GM23338 (cell line): ENCODE results near the gene TLCD3B. TPM values are rescaled to one million over a fixed set of nuclear protein-coding genes. Genes with fewer than 3 reads are reported as not detected.

Experiments used
- JUNB ChIP-seq: IDR thresholded peaks from one replicate; pipeline ENCODE4 v1.6.1; 2016; ENCODE audit warnings: antibody characterized with exemption; ENCODE audit not compliant: unreplicated experiment
- ZNF331 ChIP-seq: fragments of 250-450 bp; sonication (Bioruptor Pico); IDR thresholded peaks from 2 replicates; pipeline ENCODE4 v1.5.0; 2020; ENCODE audit warnings: low read depth, mild to moderate bottlenecking, moderate library complexity
- polyA plus RNA-seq: library from polyadenylated mRNA; unstranded; fragments of >200 nt; fragmentation: Nextera tagmentation; extraction: Ambion mirVana; gene quantifications from 2 replicates; pipeline ENCODE4 v1.2.1, GENCODE V29; 2016
- total RNA-seq: library from RNA; depleted of rRNA; stranded (reverse); fragments of >200 nt; shearing (Covaris generic); gene quantifications from 2 replicates; pipeline ENCODE4 v1.2.3, GENCODE V29; 2014
- TF ChIP-seq, protein P1 (sequence below): fragments of 250-450 bp; sonication (Bioruptor Pico); IDR thresholded peaks from 2 replicates; pipeline ENCODE4 v1.5.0; 2020; ENCODE audit warnings: mild to moderate bottlenecking, moderate library complexity
- TF ChIP-seq, protein P2 (sequence below), 2 experiments: fragments of 200-600 bp in 1 of 2; sonication (generic) in 1 of 2; conservative IDR thresholded peaks; 2 replicates each; pipeline versions ENCODE4 v1.5.1 to v1.6.1; 2016 to 2017; ENCODE audit warnings: antibody characterized with exemption in 2 of 2, low read depth in 2 of 2, mild to moderate bottlenecking in 2 of 2, moderate library complexity in 1 of 2
- TF ChIP-seq, protein P3 (sequence below): IDR thresholded peaks from one replicate; pipeline ENCODE4 v1.6.1; 2018; ENCODE audit warnings: antibody characterized with exemption; ENCODE audit not compliant: unreplicated experiment

The TLCD3B gene
- total and polyA plus RNA-seq, 2 experiments from 2014 or later = 14.2 to 37.4 TPM

DNA sequence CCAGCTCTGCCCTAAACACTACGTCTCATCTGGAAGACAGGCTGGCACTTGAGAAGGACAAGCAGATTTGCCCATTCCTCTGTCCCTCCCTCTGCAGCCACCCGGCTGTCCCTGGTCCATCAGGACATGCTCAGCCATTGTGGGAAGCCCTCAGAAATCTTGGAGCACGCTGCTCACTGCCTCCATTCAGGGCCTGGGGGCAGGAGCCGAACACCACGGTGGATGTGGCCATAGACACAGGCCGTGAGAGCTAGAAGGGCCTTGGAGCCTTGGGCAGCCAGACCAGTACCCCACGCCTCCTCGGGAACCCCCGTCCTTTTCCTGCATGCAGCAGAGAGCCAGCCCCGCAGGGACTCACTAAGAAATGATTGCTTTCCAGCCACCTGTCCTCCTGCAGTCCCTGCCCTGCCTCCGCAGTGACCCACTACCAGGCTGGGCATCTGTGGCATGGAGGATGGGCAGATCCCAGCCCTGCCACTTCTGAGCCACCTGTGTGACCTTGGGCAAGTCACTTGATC, 23.6 kb downstream of the TLCD3B start (continued):
- TF ChIP-seq, protein P1, sequence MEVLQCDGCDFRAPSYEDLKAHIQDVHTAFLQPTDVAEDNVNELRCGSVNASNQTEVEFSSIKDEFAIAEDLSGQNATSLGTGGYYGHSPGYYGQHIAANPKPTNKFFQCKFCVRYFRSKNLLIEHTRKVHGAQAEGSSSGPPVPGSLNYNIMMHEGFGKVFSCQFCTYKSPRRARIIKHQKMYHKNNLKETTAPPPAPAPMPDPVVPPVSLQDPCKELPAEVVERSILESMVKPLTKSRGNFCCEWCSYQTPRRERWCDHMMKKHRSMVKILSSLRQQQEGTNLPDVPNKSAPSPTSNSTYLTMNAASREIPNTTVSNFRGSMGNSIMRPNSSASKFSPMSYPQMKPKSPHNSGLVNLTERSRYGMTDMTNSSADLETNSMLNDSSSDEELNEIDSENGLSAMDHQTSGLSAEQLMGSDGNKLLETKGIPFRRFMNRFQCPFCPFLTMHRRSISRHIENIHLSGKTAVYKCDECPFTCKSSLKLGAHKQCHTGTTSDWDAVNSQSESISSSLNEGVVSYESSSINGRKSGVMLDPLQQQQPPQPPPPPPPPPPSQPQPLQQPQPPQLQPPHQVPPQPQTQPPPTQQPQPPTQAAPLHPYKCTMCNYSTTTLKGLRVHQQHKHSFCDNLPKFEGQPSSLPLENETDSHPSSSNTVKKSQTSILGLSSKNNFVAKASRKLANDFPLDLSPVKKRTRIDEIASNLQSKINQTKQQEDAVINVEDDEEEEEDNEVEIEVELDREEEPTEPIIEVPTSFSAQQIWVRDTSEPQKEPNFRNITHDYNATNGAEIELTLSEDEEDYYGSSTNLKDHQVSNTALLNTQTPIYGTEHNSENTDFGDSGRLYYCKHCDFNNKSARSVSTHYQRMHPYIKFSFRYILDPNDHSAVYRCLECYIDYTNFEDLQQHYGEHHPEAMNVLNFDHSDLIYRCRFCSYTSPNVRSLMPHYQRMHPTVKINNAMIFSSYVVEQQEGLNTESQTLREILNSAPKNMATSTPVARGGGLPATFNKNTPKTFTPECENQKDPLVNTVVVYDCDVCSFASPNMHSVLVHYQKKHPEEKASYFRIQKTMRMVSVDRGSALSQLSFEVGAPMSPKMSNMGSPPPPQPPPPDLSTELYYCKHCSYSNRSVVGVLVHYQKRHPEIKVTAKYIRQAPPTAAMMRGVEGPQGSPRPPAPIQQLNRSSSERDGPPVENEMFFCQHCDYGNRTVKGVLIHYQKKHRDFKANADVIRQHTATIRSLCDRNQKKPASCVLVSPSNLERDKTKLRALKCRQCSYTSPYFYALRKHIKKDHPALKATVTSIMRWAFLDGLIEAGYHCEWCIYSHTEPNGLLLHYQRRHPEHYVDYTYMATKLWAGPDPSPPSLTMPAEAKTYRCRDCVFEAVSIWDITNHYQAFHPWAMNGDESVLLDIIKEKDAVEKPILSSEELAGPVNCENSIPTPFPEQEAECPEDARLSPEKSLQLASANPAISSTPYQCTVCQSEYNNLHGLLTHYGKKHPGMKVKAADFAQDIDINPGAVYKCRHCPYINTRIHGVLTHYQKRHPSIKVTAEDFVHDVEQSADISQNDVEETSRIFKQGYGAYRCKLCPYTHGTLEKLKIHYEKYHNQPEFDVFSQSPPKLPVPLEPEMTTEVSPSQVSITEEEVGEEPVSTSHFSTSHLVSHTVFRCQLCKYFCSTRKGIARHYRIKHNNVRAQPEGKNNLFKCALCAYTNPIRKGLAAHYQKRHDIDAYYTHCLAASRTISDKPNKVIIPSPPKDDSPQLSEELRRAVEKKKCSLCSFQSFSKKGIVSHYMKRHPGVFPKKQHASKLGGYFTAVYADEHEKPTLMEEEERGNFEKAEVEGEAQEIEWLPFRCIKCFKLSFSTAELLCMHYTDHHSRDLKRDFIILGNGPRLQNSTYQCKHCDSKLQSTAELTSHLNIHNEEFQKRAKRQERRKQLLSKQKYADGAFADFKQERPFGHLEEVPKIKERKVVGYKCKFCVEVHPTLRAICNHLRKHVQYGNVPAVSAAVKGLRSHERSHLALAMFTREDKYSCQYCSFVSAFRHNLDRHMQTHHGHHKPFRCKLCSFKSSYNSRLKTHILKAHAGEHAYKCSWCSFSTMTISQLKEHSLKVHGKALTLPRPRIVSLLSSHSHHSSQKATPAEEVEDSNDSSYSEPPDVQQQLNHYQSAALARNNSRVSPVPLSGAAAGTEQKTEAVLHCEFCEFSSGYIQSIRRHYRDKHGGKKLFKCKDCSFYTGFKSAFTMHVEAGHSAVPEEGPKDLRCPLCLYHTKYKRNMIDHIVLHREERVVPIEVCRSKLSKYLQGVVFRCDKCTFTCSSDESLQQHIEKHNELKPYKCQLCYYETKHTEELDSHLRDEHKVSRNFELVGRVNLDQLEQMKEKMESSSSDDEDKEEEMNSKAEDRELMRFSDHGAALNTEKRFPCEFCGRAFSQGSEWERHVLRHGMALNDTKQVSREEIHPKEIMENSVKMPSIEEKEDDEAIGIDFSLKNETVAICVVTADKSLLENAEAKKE (CRISPR knock-in tag) = no peak
- no peak for TF ChIP-seq JUNB
- TF ChIP-seq, protein P2, sequence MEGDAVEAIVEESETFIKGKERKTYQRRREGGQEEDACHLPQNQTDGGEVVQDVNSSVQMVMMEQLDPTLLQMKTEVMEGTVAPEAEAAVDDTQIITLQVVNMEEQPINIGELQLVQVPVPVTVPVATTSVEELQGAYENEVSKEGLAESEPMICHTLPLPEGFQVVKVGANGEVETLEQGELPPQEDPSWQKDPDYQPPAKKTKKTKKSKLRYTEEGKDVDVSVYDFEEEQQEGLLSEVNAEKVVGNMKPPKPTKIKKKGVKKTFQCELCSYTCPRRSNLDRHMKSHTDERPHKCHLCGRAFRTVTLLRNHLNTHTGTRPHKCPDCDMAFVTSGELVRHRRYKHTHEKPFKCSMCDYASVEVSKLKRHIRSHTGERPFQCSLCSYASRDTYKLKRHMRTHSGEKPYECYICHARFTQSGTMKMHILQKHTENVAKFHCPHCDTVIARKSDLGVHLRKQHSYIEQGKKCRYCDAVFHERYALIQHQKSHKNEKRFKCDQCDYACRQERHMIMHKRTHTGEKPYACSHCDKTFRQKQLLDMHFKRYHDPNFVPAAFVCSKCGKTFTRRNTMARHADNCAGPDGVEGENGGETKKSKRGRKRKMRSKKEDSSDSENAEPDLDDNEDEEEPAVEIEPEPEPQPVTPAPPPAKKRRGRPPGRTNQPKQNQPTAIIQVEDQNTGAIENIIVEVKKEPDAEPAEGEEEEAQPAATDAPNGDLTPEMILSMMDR (conservative IDR thresholded peaks at IDR 0.05; ENCODE audit: low read depth in 2 of 2) = no peak
- no peak for TF ChIP-seq ZNF331
- TF ChIP-seq, protein P3, sequence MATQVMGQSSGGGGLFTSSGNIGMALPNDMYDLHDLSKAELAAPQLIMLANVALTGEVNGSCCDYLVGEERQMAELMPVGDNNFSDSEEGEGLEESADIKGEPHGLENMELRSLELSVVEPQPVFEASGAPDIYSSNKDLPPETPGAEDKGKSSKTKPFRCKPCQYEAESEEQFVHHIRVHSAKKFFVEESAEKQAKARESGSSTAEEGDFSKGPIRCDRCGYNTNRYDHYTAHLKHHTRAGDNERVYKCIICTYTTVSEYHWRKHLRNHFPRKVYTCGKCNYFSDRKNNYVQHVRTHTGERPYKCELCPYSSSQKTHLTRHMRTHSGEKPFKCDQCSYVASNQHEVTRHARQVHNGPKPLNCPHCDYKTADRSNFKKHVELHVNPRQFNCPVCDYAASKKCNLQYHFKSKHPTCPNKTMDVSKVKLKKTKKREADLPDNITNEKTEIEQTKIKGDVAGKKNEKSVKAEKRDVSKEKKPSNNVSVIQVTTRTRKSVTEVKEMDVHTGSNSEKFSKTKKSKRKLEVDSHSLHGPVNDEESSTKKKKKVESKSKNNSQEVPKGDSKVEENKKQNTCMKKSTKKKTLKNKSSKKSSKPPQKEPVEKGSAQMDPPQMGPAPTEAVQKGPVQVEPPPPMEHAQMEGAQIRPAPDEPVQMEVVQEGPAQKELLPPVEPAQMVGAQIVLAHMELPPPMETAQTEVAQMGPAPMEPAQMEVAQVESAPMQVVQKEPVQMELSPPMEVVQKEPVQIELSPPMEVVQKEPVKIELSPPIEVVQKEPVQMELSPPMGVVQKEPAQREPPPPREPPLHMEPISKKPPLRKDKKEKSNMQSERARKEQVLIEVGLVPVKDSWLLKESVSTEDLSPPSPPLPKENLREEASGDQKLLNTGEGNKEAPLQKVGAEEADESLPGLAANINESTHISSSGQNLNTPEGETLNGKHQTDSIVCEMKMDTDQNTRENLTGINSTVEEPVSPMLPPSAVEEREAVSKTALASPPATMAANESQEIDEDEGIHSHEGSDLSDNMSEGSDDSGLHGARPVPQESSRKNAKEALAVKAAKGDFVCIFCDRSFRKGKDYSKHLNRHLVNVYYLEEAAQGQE = no peak
